Neural cell (in vitro differentiated cells): ENCODE results near the gene DNAJC5.

Experiments used
- POLR2AphosphoS5 ChIP-seq: IDR thresholded peaks from 2 replicates; pipeline ENCODE4 v1.6.1; 2012
- TF ChIP-seq, protein P1 (sequence below): IDR thresholded peaks from 2 replicates; pipeline ENCODE4 v1.6.1; 2012; ENCODE audit warnings: borderline replicate concordance

DNA sequence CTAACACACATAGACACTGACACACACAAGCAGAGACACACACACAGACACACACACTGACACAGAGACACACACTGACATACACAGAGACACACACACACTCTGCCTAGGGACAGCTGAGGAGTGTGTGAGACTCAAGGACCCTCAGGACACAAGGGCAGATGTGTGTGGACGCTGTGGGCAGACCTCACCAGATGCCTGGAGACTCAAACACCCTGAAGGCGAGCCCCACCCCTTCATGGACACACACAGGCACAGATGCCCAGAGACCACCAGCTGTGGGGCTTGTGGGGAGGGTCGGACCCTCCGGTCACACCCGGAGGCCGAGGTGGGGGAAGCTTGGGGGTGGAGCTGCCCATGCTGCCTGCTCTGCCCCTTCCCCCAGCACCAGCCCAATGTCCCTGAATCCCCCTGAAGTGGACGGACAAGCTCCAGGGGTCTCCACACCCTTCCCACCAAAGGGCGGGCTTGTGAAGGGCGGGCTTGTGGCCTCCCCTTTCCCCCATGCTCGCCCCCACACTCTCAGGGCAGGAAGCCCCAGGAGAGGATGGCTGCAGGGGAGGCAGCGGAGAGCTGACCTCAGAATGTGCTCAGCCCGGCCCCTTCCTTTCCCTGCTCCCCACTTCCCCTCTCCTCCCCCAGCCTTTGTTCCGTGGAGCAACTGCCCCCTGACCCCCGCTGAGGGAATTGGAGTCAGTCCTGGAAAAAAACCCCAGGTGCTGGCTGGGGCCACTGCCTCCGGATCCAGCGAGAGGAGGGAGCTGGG lies 47.5 kb upstream of the DNAJC5 start:
- TF ChIP-seq, protein P1, sequence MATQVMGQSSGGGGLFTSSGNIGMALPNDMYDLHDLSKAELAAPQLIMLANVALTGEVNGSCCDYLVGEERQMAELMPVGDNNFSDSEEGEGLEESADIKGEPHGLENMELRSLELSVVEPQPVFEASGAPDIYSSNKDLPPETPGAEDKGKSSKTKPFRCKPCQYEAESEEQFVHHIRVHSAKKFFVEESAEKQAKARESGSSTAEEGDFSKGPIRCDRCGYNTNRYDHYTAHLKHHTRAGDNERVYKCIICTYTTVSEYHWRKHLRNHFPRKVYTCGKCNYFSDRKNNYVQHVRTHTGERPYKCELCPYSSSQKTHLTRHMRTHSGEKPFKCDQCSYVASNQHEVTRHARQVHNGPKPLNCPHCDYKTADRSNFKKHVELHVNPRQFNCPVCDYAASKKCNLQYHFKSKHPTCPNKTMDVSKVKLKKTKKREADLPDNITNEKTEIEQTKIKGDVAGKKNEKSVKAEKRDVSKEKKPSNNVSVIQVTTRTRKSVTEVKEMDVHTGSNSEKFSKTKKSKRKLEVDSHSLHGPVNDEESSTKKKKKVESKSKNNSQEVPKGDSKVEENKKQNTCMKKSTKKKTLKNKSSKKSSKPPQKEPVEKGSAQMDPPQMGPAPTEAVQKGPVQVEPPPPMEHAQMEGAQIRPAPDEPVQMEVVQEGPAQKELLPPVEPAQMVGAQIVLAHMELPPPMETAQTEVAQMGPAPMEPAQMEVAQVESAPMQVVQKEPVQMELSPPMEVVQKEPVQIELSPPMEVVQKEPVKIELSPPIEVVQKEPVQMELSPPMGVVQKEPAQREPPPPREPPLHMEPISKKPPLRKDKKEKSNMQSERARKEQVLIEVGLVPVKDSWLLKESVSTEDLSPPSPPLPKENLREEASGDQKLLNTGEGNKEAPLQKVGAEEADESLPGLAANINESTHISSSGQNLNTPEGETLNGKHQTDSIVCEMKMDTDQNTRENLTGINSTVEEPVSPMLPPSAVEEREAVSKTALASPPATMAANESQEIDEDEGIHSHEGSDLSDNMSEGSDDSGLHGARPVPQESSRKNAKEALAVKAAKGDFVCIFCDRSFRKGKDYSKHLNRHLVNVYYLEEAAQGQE: no peak
- no peak for TF ChIP-seq POLR2AphosphoS5
